DOHH2 (cell line): ENCODE data around the gene COQ9.

ENCODE experiments used
- H3F3A ChIP-seq: fragments of 200-600 bp; sonication (generic), shearing (Covaris generic); 2 replicates; pipeline ENCODE4 v1.6.0; 2016; ENCODE audit warnings: antibody characterized with exemption, mild to moderate bottlenecking; ENCODE audit not compliant: control insufficient read depth, insufficient read depth
- H3K27ac ChIP-seq: fragments of 200-600 bp; sonication (generic); 2 replicates; pipeline ENCODE4 v1.5.1; 2014; ENCODE audit warnings: low read depth, mild to moderate bottlenecking, low read length, moderate library complexity
- H3K27me3 ChIP-seq: fragments of 200-600 bp; sonication (generic); 2 replicates; pipeline ENCODE4 v1.6.1; 2014; ENCODE audit warnings: mild to moderate bottlenecking, low read length, mixed read lengths; ENCODE audit not compliant: control insufficient read depth
- H3K36me3 ChIP-seq: fragments of 200-600 bp; sonication (generic); 2 replicates; pipeline ENCODE4 v1.6.1; 2014; ENCODE audit warnings: mild to moderate bottlenecking, low read length, moderate library complexity, mixed read lengths; ENCODE audit not compliant: control insufficient read depth
- H3K4me1 ChIP-seq: fragments of 200-600 bp; sonication (generic); 2 replicates; pipeline ENCODE4 v1.6.1; 2014; ENCODE audit warnings: mild to moderate bottlenecking, low read length, mixed read lengths; ENCODE audit not compliant: control insufficient read depth
- H3K4me2 ChIP-seq: fragments of 200-600 bp; sonication (generic); 2 replicates; pipeline ENCODE4 v1.6.0; 2014; ENCODE audit warnings: mild to moderate bottlenecking, low read length, moderate library complexity
- H3K4me3 ChIP-seq: fragments of 200-600 bp; sonication (generic); 2 replicates; pipeline ENCODE4 v1.5.1; 2014; ENCODE audit warnings: mild to moderate bottlenecking, low read length, mixed read lengths
- H3K79me2 ChIP-seq: fragments of 200-600 bp; sonication (generic); 2 replicates; pipeline ENCODE4 v1.6.1; 2014; ENCODE audit warnings: mild to moderate bottlenecking, low read length, mixed read lengths; ENCODE audit not compliant: control insufficient read depth
- H3K9me2 ChIP-seq: fragments of 200-600 bp; sonication (generic); replicated peaks from 2 replicates; pipeline ENCODE4 v1.6.1; 2014; ENCODE audit warnings: mild to moderate bottlenecking, low read length, mixed read lengths; ENCODE audit not compliant: control insufficient read depth
- H3K9me3 ChIP-seq: fragments of 200-600 bp; sonication (generic); 2 replicates; pipeline ENCODE4 v1.6.1; 2014; ENCODE audit warnings: antibody characterized with exemption, low read length, mixed read lengths; ENCODE audit not compliant: control insufficient read depth, insufficient read depth
- H4K20me1 ChIP-seq: fragments of 200-600 bp; sonication (generic); 2 replicates; pipeline ENCODE4 v1.6.0; 2014; ENCODE audit warnings: low read depth, mild to moderate bottlenecking, antibody characterized with exemption, low read length, moderate library complexity; ENCODE audit not compliant: control insufficient read depth, insufficient read depth
- CTCF ChIP-seq: fragments of 200-600 bp; sonication (generic); IDR thresholded peaks from one replicate; pipeline ENCODE4 v1.5.1; 2014; ENCODE audit warnings: antibody characterized with exemption, mild to moderate bottlenecking, low read depth, low read length; ENCODE audit not compliant: poor library complexity, severe bottlenecking
- EZH2phosphoT487 ChIP-seq: fragments of 200-600 bp; sonication (generic); IDR thresholded peaks from 2 replicates; pipeline ENCODE4 v1.6.1; 2017; ENCODE audit warnings: borderline replicate concordance, mild to moderate bottlenecking, antibody characterized with exemption, low read length, moderate library complexity, mixed read lengths

Gene COQ9

DNA sequence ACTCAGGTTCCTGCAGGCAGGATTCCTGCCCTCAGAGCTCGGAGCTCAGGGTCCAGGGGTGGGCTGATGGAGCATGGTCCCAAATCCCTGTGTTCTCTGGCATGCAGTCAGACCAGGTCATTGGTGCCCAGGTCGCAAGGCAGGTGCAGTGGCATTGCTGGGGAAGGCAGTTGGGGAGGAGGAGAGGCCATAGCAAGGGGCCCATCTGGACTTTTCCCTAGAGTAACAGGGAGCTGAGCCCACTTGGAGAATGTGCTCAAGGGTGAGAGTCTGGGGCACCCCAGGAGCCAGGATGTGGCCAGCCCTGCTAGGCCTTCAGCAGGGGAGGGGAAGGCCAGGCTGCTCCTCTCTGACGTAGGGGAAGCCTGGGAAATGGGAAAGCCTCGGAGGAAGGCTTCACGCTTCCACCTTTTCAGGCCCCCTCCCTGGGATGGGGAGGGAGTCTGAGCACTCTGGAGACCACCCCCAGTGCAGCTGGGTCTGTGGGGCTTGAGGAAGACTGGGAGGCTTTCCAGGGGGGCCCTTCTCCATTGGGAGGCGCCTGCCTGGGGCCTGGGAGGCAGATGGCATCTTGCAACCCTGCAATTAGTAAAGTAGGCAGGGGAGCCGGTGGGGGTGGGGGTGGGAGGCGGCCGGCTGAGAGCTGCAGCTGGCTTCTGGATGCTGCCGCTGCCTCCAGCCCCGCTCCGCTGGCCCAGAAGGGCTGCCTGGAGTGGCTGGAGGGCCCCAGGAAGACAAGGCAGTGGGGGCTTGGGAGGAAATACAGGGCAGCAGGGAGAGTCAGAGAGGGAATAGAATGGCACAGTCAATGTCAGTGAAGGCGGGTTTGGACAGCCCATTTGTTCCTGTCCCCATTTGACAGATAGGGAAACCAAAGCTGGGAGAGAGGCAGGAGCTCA, 60.1 kb downstream of the COQ9 start:
- H3K27me3 ChIP-seq: peaks cover 47% of the 10 kb centered on the region
- TF ChIP-seq EZH2phosphoT487: no peak
- no peaks in the 10 kb centered on the region for H3K36me3 ChIP-seq
- H3K4me2 ChIP-seq: no peak overlapping the region
- no peaks in the 10 kb centered on the region for H4K20me1 ChIP-seq
- no peaks in the 10 kb centered on the region for H3K9me3 ChIP-seq
- H3K27ac ChIP-seq: no peak overlapping the region
- no peak overlapping the region for H3K4me3 ChIP-seq
- no peaks in the 10 kb centered on the region for H3K79me2 ChIP-seq
- H3K4me1 ChIP-seq: no peaks in the 10 kb centered on the region
- H3F3A ChIP-seq: no peaks in the 10 kb centered on the region
- no peaks in the 10 kb centered on the region for H3K9me2 ChIP-seq

GRCh38 chr16:57508035-57508425, 60.8 kb downstream of the COQ9 start:
- no peak overlapping the region for H3K4me3 ChIP-seq
- no peak overlapping the region for H3K27ac ChIP-seq
- H3K4me2 ChIP-seq: no peak overlapping the region
- H3K9me3 ChIP-seq: no peaks in the 10 kb centered on the region
- no peaks in the 10 kb centered on the region for H4K20me1 ChIP-seq
- no peaks in the 10 kb centered on the region for H3K79me2 ChIP-seq
- no peaks in the 10 kb centered on the region for H3F3A ChIP-seq
- peaks cover 41% of the 10 kb centered on the region for H3K27me3 ChIP-seq
- H3K36me3 ChIP-seq: no peaks in the 10 kb centered on the region
- no peaks in the 10 kb centered on the region for H3K4me1 ChIP-seq
- TF ChIP-seq EZH2phosphoT487: no peak
- TF ChIP-seq CTCF: no peak
- no peaks in the 10 kb centered on the region for H3K9me2 ChIP-seq

GRCh38 chr16:57509231-57509923, 62.1 kb downstream of the COQ9 start:
- Histone ChIP-seq H3K9me2 (no peaks in the 10 kb centered on the region), H3K79me2 (no peaks in the 10 kb centered on the region), H3K27ac (no peak overlapping the region), H4K20me1 (no peaks in the 10 kb centered on the region), H3K4me3 (no peak overlapping the region), H3K9me3 (no peaks in the 10 kb centered on the region), H3K36me3 (no peaks in the 10 kb centered on the region), H3F3A (no peaks in the 10 kb centered on the region), H3K4me1 (no peaks in the 10 kb centered on the region), H3K27me3 (peaks cover 33% of the 10 kb centered on the region), H3K4me2 (no peak overlapping the region)
- TF ChIP-seq EZH2phosphoT487: no peak
- TF ChIP-seq CTCF: no peak
